Lung (tissue), 12 donors: Measurements from ENCODE around the gene AKAP8L. TPM values are rescaled to one million over a fixed set of nuclear protein-coding genes. Genes with fewer than 3 reads are reported as not detected.
A peak's percentile ranks its signal among the peaks of the same experiment; 100 is the strongest.

Experiments used
- ATAC-seq: fragments of 200-7000 bp; cut with Tn5 transposase; one replicate; pipeline ENCODE4 v1.9.1; 2020; ENCODE audit warnings: moderate number of reproducible peaks; ENCODE audit not compliant: insufficient read depth, low FRiP score
- DNase-seq, 3 donors: peaks; one replicate each; pipeline ENCODE4 v3.0.0-alpha.2; 2013 to 2017
- H3K27ac ChIP-seq, 2 donors: one replicate each; pipeline ENCODE4 v1.5.1; 2013; ENCODE audit warnings: mild to moderate bottlenecking in 2 of 2, moderate library complexity in 2 of 2, control low read depth in 1 of 2, inconsistent platforms in 1 of 2, low read depth in 1 of 2, low read length in 1 of 2
- H3K27me3 ChIP-seq, 3 donors: one replicate each; pipeline ENCODE4 v1.5.1; 2013; ENCODE audit warnings: low read length in 2 of 3; ENCODE audit not compliant: control insufficient read depth in 3 of 3, insufficient read depth in 3 of 3
- H3K36me3 ChIP-seq, 4 donors: one replicate each; pipeline ENCODE4 v1.5.1; 2013; ENCODE audit warnings: low read length in 4 of 4, mild to moderate bottlenecking in 1 of 4, moderate library complexity in 1 of 4; ENCODE audit not compliant: control insufficient read depth in 4 of 4, insufficient read depth in 4 of 4
- H3K4me1 ChIP-seq, 5 donors: one replicate each; pipeline ENCODE4 v1.5.1; 2013; ENCODE audit warnings: low read length in 5 of 5, mild to moderate bottlenecking in 2 of 5, moderate library complexity in 1 of 5; ENCODE audit not compliant: control insufficient read depth in 5 of 5, insufficient read depth in 5 of 5
- H3K4me3 ChIP-seq: one replicate; pipeline ENCODE4 v1.5.1; 2013; ENCODE audit warnings: mild to moderate bottlenecking, control low read depth, moderate library complexity
- H3K9ac ChIP-seq, 2 donors: one replicate each; pipeline ENCODE4 v1.5.1; 2013; ENCODE audit warnings: low read length in 2 of 2, control low read depth in 1 of 2; ENCODE audit not compliant: insufficient read depth in 1 of 2
- H3K9me3 ChIP-seq, 4 donors: one replicate each; pipeline ENCODE4 v1.5.1; 2013; ENCODE audit warnings: low read length in 3 of 4, mild to moderate bottlenecking in 1 of 4, moderate library complexity in 1 of 4; ENCODE audit not compliant: control insufficient read depth in 4 of 4, insufficient read depth in 3 of 4
- WGBS, 2 donors: extraction: QIAGEN DNeasy Blood & Tissue Kit; methylation state at CpG; one replicate each; pipeline ENCODE4 v1.1.7; 2013; 5-methylcytosine and 5-hydroxymethylcytosine counted together
- polyA plus RNA-seq, 2 donors: library from polyadenylated mRNA; stranded (reverse); fragments of 200-250 nt; gene quantifications; one replicate each; pipeline ENCODE4 v1.2.1, GENCODE V29; 2013
- total RNA-seq, 2 donors: library from RNA; depleted of rRNA in 1 of 2; stranded (reverse); fragments of >200 nt in 1 of 2; gene quantifications; one replicate each; pipeline ENCODE4 v1.2.1, GENCODE V29; 2014 to 2021
- TF ChIP-seq, protein P1 (sequence below): IDR thresholded peaks from 2 replicates; pipeline ENCODE4 v1.5.1; 2012; ENCODE audit warnings: mild to moderate bottlenecking; ENCODE audit errors: control extremely low read depth, extremely low read depth
- donor health status: control.
- donor health status: control.
- donor health status: Bipolar disorder and iron deficiency.
- donor health status: healthy.
- donor health status: DM: yes; HTN: yes; CAD: no.

Gene AKAP8L
- total and polyA plus RNA-seq, 4 donors: 52.5 to 118 (median 80.2) TPM

GRCh38 chr19:15430526-15431120 is 11.8 kb upstream of the AKAP8L start:
- Histone ChIP-seq H3K9me3 (no peaks in the 10 kb centered on the region), H3K27me3 (no peaks in the 10 kb centered on the region), H3K9ac (no peak overlapping the region), H3K4me3 (peak overlapping the region; percentile 12), H3K27ac (no peak overlapping the region), H3K4me1 (peaks cover 0 to 18% (median 10%) of the 10 kb centered on the region in 5 donors), H3K36me3 (peaks cover 0 to 34% (median 19%) of the 10 kb centered on the region in 4 donors)
- DNase-seq: no peak
- TF ChIP-seq, protein P1, sequence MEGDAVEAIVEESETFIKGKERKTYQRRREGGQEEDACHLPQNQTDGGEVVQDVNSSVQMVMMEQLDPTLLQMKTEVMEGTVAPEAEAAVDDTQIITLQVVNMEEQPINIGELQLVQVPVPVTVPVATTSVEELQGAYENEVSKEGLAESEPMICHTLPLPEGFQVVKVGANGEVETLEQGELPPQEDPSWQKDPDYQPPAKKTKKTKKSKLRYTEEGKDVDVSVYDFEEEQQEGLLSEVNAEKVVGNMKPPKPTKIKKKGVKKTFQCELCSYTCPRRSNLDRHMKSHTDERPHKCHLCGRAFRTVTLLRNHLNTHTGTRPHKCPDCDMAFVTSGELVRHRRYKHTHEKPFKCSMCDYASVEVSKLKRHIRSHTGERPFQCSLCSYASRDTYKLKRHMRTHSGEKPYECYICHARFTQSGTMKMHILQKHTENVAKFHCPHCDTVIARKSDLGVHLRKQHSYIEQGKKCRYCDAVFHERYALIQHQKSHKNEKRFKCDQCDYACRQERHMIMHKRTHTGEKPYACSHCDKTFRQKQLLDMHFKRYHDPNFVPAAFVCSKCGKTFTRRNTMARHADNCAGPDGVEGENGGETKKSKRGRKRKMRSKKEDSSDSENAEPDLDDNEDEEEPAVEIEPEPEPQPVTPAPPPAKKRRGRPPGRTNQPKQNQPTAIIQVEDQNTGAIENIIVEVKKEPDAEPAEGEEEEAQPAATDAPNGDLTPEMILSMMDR: no peak
- no peak for ATAC-seq
- WGBS, 2 donors: 86 to 91% methylated on average over 10 of the region's 10 CpGs

DNA sequence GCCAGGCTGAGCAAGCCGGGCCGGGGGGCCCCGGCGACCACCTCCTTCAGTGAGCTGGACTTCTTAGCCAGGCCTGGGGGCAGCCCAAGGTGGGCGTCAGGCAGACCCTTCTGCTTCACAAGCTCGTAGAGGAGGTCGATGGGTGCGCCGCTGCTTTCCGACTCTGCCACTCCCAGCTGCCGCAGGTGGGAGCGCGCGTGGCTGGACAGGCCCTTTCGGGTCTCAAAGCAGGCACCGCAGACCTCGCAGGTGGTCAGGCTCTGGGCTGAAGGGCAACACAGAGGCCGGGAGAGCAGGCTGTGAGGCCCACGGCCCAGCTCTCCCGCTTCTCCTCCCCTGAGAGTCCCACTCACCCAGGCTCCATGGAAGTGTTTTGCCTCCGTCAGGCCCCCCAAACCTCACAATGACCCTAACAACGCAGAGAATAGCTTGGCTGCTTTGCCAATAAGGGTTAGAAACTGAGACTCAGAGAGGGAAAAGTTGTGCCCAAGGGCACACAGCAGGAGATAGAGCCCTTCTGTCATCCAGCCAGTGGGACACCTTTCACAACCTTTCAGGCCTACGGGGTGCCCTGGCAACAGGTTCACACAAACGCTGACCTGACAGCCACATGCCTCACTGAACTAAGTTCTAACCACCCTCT is 11.2 kb upstream of the AKAP8L start:
- Histone ChIP-seq H3K27ac (no peak overlapping the region), H3K4me1 (peaks cover 0 to 18% (median 10%) of the 10 kb centered on the region in 5 donors), H3K27me3 (no peaks in the 10 kb centered on the region), H3K36me3 (peaks cover 0 to 40% (median 21%) of the 10 kb centered on the region in 4 donors), H3K9me3 (peaks cover 0 to 2% (median 0%) of the 10 kb centered on the region in 4 donors), H3K9ac (no peak overlapping the region), H3K4me3 (no peak overlapping the region)
- ATAC-seq (no peak), DNase-seq (no peak)
- TF ChIP-seq, protein P1: no peak
- 92% methylated on average over 24 of the region's 24 CpGs for WGBS, 2 donors

DNA sequence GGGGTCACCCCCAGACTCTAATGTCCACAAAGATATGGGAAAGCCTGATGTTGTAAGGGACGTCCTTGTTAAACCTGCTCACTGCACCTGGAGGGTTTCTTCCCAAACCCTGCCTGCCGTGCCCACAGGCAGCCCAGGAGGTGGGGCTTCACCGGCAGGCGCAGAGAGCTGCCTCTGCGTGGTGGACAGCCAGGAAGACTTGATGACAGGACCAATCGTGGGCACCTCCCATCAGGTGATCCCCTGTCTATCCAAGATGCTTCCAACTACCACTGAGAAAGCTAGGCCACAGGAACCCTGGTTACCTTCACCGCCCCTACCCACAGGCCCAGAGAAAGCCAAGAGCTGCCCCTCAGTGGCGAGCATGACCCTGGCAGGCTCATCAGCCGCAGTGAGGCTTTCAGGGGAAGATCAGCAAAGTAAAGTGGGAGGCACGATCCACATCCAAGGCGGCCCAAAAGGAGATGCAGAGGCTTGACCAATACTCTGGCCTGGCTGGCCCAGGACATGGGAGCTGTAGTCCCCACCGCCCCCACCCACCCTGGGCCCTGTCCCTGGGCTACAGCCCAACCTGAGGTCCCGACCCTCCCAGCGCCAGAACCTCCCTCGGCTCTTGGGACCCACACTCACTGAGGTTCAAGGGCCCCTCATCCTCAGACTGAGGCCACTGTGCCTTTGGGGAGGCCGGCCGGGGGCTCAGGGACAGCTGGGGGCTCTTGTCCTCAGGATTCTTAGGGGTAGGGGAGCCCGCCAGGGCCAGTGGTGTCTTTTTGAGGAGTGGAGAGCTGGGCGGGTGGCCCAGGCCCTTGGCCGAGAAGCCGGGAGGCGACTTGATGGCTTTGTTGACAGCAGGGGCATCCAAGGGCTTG is 10.4 kb upstream of the AKAP8L start:
- TF ChIP-seq, protein P1: no peak

More for the DNA sequence above, 10.4 kb upstream of the AKAP8L start:
- Histone ChIP-seq H3K9me3 (peaks cover 0 to 2% (median 0%) of the 10 kb centered on the region in 4 donors), H3K4me1 (peaks cover 0 to 18% (median 10%) of the 10 kb centered on the region in 5 donors), H3K27me3 (no peaks in the 10 kb centered on the region), H3K9ac (no peak overlapping the region), H3K27ac (no peak overlapping the region), H3K36me3 (peaks cover 1 to 48% (median 26%) of the 10 kb centered on the region in 4 donors), H3K4me3 (no peak overlapping the region)
- DNase-seq (no peak), ATAC-seq (no peak)
- 91 to 95% methylated on average over 22 of the region's 22 CpGs for WGBS, 2 donors
